Measurements from ENCODE around the gene FBN2.

- TF ChIP-seq, protein P1, sequence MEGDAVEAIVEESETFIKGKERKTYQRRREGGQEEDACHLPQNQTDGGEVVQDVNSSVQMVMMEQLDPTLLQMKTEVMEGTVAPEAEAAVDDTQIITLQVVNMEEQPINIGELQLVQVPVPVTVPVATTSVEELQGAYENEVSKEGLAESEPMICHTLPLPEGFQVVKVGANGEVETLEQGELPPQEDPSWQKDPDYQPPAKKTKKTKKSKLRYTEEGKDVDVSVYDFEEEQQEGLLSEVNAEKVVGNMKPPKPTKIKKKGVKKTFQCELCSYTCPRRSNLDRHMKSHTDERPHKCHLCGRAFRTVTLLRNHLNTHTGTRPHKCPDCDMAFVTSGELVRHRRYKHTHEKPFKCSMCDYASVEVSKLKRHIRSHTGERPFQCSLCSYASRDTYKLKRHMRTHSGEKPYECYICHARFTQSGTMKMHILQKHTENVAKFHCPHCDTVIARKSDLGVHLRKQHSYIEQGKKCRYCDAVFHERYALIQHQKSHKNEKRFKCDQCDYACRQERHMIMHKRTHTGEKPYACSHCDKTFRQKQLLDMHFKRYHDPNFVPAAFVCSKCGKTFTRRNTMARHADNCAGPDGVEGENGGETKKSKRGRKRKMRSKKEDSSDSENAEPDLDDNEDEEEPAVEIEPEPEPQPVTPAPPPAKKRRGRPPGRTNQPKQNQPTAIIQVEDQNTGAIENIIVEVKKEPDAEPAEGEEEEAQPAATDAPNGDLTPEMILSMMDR (IDR thresholded peaks at IDR 0.05; ENCODE audit: borderline replicate concordance, extremely low read depth, low read length, poor library complexity, severe bottlenecking), result no peak
- no peak for TF ChIP-seq EZH2 (IDR thresholded peaks at IDR 0.05; ENCODE audit: borderline replicate concordance, low read depth, low read length, severe bottlenecking)
These were observed 143.0 kb downstream of the FBN2 start for GRCh38 chr5:128395073-128395472.

All from DND-41 (cell line).